ENCODE data around the gene GNGT2.
"Not testable (repeated sequence)": the region's sequence is repeated elsewhere in the genome, so short reads cannot be mapped to it uniquely, and the experiment has no call there.

The GNGT2 gene

GRCh38 chr17:49213399-49213798, 3.0 kb upstream of the GNGT2 start:
- in situ Hi-C loops (cut with MboI; ENCODE audit: low sequenced_read_pairs) = no loop called here

GRCh38 chr17:49209061-49209571, 1.3 kb downstream of the GNGT2 start:
- in situ Hi-C loops (cut with MboI; ENCODE audit: low sequenced_read_pairs) = no loop called here

GRCh38 chr17:49204516-49204915, 5.9 kb downstream of the GNGT2 start:
- in situ Hi-C loops (cut with MboI; ENCODE audit: low sequenced_read_pairs) = no loop called here

- in situ Hi-C loops (cut with MboI; ENCODE audit: low sequenced_read_pairs) = no loop called here
Observed at GRCh38 chr17:49203796-49204195, 6.6 kb downstream of the GNGT2 start.

GRCh38 chr17:49201481-49201927, 8.9 kb downstream of the GNGT2 start:
- in situ Hi-C loops (cut with MboI; ENCODE audit: low sequenced_read_pairs) = no loop called here

- in situ Hi-C loops (cut with MboI; ENCODE audit: low sequenced_read_pairs) = no loop called here
Observed at GRCh38 chr17:49200423-49201083, 9.8 kb downstream of the GNGT2 start.

- in situ Hi-C loops (cut with MboI; ENCODE audit: low sequenced_read_pairs) = no loop called here
Observed at GRCh38 chr17:49198211-49198610, 12.2 kb downstream of the GNGT2 start.

GRCh38 chr17:49197346-49197998, 12.9 kb downstream of the GNGT2 start:
- in situ Hi-C loops (cut with MboI; ENCODE audit: low sequenced_read_pairs) = no loop called here

GRCh38 chr17:49196520-49196919, 13.9 kb downstream of the GNGT2 start:
- in situ Hi-C loops (cut with MboI; ENCODE audit: low sequenced_read_pairs) = no loop called here

- in situ Hi-C loops (cut with MboI; ENCODE audit: low sequenced_read_pairs) = no loop called here
Observed at GRCh38 chr17:49195751-49196150, 14.6 kb downstream of the GNGT2 start.

- in situ Hi-C loops (cut with MboI; ENCODE audit: low sequenced_read_pairs) = no loop called here
Observed at GRCh38 chr17:49194297-49194607, 16.1 kb downstream of the GNGT2 start.

- in situ Hi-C loops (cut with MboI; ENCODE audit: low sequenced_read_pairs) = no loop called here
Observed at GRCh38 chr17:49193513-49194296, 16.7 kb downstream of the GNGT2 start.

GRCh38 chr17:49191917-49192741, 18.2 kb downstream of the GNGT2 start:
- in situ Hi-C loops (cut with MboI; ENCODE audit: low sequenced_read_pairs) = no loop called here

GRCh38 chr17:49191409-49191916, 18.9 kb downstream of the GNGT2 start:
- in situ Hi-C loops (cut with MboI; ENCODE audit: low sequenced_read_pairs) = no loop called here

GRCh38 chr17:49190932-49191331, 19.4 kb downstream of the GNGT2 start:
- in situ Hi-C loops (cut with MboI; ENCODE audit: low sequenced_read_pairs) = no loop called here

GRCh38 chr17:49187301-49187700, 23.1 kb downstream of the GNGT2 start:
- in situ Hi-C loops (cut with MboI; ENCODE audit: low sequenced_read_pairs) = no loop called here

GRCh38 chr17:49185381-49185780, 25.0 kb downstream of the GNGT2 start:
- in situ Hi-C loops (cut with MboI; ENCODE audit: low sequenced_read_pairs) = not testable (repeated sequence)

- in situ Hi-C loops (cut with MboI; ENCODE audit: low sequenced_read_pairs) = not testable (repeated sequence)
Observed at GRCh38 chr17:49184522-49184921, 25.9 kb downstream of the GNGT2 start.

- in situ Hi-C loops (cut with MboI; ENCODE audit: low sequenced_read_pairs) = no loop called here
Observed at GRCh38 chr17:49183801-49184200, 26.6 kb downstream of the GNGT2 start.

GRCh38 chr17:49183341-49183740, 27.0 kb downstream of the GNGT2 start:
- in situ Hi-C loops (cut with MboI; ENCODE audit: low sequenced_read_pairs) = no loop called here
